HL-60 (cell line): ENCODE data around the gene GRM5.

ENCODE experiments used
- DNase-seq, 2 experiments: peaks; one replicate each; pipeline ENCODE4 v3.0.0-alpha.2; 2010 to 2020; ENCODE audit warnings: low read depth in 1 of 2, low spot score in 1 of 2
- H3K27ac ChIP-seq: fragments of 250-450 bp; sonication (Bioruptor Pico); replicated peaks from 2 replicates; pipeline ENCODE4 v1.5.1; 2020; ENCODE audit warnings: mild to moderate bottlenecking, moderate library complexity
- H3K27me3 ChIP-seq: fragments of 250-450 bp; sonication (Bioruptor Pico); 2 replicates; pipeline ENCODE4 v1.5.1; 2021; ENCODE audit warnings: mild to moderate bottlenecking, moderate library complexity; ENCODE audit not compliant: insufficient read depth, poor library complexity, severe bottlenecking
- H3K4me3 ChIP-seq: replicated peaks from 2 replicates; pipeline ENCODE4 v1.5.1; 2011; ENCODE audit warnings: mild to moderate bottlenecking, control low read depth, low read length; ENCODE audit not compliant: insufficient read depth
- GABPA ChIP-seq: IDR thresholded peaks from 2 replicates; pipeline ENCODE4 v1.6.1; 2012; ENCODE audit warnings: low read depth
- POLR2AphosphoS5 ChIP-seq: IDR thresholded peaks from 2 replicates; pipeline ENCODE4 v1.6.1; 2012; ENCODE audit warnings: low read depth
- SPI1 ChIP-seq: IDR thresholded peaks from 2 replicates; pipeline ENCODE4 v1.6.1; 2012; ENCODE audit warnings: low read depth, mild to moderate bottlenecking, borderline replicate concordance
- TF ChIP-seq, protein P1 (sequence below): IDR thresholded peaks from one replicate; pipeline ENCODE4 v1.5.1; 2011; ENCODE audit warnings: low read length, control low read depth, inconsistent platforms; ENCODE audit not compliant: insufficient read depth
- TF ChIP-seq, protein P2 (sequence below): IDR thresholded peaks from 2 replicates; pipeline ENCODE4 v1.6.1; 2012; ENCODE audit warnings: low read depth; ENCODE audit not compliant: insufficient replicate concordance

GRM5 gene

DNA sequence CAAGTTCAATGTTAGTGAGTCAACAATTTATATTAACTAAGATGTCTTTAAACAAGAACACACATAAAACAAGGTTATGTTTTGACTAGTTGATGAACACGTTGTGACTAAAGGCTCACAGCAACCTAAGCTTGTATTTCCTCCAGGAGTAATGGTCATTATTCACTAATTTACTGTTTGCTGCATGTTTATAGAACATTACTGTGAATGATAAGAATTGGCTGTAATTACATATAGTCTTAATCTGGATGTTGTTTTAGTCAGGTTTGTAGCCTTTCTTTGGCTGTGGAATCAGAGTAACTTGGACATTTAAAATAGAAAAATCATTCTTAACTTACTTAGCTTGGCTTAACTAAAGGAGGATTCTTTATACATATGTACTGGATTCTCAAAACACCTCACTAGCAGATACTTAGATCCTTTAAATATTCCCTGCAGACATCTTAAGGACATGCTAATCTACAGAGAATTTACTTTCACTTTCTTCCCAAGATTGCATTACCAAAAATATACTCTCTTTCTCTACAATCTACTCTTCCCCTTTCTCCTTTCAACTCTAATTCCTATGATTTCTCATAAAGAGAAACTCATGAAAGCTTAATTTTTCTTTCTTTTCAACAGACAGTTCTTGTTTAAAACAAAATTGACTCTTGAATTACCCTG lies 408.6 kb downstream of the GRM5 start:
- H3K27ac ChIP-seq: no peak overlapping the region
- no peaks in the 10 kb centered on the region for H3K27me3 ChIP-seq
- H3K4me3 ChIP-seq: no peak overlapping the region
- TF ChIP-seq POLR2AphosphoS5 (no peak), GABPA (no peak), SPI1 (no peak)
- TF ChIP-seq, protein P1, sequence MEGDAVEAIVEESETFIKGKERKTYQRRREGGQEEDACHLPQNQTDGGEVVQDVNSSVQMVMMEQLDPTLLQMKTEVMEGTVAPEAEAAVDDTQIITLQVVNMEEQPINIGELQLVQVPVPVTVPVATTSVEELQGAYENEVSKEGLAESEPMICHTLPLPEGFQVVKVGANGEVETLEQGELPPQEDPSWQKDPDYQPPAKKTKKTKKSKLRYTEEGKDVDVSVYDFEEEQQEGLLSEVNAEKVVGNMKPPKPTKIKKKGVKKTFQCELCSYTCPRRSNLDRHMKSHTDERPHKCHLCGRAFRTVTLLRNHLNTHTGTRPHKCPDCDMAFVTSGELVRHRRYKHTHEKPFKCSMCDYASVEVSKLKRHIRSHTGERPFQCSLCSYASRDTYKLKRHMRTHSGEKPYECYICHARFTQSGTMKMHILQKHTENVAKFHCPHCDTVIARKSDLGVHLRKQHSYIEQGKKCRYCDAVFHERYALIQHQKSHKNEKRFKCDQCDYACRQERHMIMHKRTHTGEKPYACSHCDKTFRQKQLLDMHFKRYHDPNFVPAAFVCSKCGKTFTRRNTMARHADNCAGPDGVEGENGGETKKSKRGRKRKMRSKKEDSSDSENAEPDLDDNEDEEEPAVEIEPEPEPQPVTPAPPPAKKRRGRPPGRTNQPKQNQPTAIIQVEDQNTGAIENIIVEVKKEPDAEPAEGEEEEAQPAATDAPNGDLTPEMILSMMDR: no peak
- TF ChIP-seq, protein P2, sequence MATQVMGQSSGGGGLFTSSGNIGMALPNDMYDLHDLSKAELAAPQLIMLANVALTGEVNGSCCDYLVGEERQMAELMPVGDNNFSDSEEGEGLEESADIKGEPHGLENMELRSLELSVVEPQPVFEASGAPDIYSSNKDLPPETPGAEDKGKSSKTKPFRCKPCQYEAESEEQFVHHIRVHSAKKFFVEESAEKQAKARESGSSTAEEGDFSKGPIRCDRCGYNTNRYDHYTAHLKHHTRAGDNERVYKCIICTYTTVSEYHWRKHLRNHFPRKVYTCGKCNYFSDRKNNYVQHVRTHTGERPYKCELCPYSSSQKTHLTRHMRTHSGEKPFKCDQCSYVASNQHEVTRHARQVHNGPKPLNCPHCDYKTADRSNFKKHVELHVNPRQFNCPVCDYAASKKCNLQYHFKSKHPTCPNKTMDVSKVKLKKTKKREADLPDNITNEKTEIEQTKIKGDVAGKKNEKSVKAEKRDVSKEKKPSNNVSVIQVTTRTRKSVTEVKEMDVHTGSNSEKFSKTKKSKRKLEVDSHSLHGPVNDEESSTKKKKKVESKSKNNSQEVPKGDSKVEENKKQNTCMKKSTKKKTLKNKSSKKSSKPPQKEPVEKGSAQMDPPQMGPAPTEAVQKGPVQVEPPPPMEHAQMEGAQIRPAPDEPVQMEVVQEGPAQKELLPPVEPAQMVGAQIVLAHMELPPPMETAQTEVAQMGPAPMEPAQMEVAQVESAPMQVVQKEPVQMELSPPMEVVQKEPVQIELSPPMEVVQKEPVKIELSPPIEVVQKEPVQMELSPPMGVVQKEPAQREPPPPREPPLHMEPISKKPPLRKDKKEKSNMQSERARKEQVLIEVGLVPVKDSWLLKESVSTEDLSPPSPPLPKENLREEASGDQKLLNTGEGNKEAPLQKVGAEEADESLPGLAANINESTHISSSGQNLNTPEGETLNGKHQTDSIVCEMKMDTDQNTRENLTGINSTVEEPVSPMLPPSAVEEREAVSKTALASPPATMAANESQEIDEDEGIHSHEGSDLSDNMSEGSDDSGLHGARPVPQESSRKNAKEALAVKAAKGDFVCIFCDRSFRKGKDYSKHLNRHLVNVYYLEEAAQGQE: no peak
- no peak for DNase-seq

DNA sequence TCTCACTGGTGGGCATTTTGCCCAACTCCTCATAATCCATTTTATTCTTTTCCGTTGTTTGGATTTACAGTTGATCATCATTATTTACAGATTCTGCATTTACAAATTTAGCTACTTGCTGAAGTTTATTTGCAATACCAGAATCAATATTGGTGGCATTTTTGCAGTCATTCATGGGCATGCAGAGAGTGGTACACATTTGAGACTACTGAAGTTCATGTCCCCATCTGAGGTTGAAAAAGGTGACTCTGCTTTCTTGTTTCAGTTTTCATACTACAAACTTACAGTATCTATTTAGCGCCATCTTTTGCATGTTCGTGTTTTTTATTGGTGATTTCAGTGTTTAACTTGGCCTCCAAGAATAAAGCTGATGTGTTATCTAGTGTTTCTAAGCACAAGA lies 409.5 kb downstream of the GRM5 start:
- no peak for DNase-seq
- Histone ChIP-seq H3K27ac (no peak overlapping the region), H3K27me3 (no peaks in the 10 kb centered on the region), H3K4me3 (no peak overlapping the region)
- no peak for TF ChIP-seq SPI1
- TF ChIP-seq, protein P2: no peak
- no peak for TF ChIP-seq GABPA
- no peak for TF ChIP-seq POLR2AphosphoS5
- TF ChIP-seq, protein P1: no peak

DNA sequence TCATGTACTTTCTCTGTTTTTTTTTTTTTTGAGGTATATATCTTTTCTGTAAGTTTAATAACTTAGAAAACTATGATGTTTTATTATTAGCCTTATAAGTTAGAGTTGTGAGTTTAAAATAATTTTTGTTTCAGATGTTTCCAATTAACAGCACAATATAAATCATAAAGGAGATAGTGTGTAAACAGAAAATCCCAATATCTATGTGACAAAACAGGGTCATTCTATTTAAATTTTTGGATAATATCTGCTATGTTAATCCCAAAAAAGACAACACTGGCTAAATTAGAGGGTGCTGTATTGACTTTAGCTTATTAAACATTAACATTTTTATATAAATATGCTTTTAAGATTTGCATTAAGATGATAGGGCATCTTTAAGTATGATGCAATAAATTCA lies 410.1 kb downstream of the GRM5 start:
- no peaks in the 10 kb centered on the region for H3K27me3 ChIP-seq
- no peak for DNase-seq
- TF ChIP-seq POLR2AphosphoS5 (no peak), SPI1 (no peak), GABPA (no peak)
- TF ChIP-seq, protein P2: no peak
- TF ChIP-seq, protein P1: no peak
- H3K4me3 ChIP-seq: no peak overlapping the region
- no peak overlapping the region for H3K27ac ChIP-seq
